SIG-M5 (cell line): ENCODE results near the gene TDRD10.

Experiments
- DNase-seq: peaks from one replicate; lab custom pipeline; 2025; lab: John Stamatoyannopoulos, UW

TDRD10 gene

DNA sequence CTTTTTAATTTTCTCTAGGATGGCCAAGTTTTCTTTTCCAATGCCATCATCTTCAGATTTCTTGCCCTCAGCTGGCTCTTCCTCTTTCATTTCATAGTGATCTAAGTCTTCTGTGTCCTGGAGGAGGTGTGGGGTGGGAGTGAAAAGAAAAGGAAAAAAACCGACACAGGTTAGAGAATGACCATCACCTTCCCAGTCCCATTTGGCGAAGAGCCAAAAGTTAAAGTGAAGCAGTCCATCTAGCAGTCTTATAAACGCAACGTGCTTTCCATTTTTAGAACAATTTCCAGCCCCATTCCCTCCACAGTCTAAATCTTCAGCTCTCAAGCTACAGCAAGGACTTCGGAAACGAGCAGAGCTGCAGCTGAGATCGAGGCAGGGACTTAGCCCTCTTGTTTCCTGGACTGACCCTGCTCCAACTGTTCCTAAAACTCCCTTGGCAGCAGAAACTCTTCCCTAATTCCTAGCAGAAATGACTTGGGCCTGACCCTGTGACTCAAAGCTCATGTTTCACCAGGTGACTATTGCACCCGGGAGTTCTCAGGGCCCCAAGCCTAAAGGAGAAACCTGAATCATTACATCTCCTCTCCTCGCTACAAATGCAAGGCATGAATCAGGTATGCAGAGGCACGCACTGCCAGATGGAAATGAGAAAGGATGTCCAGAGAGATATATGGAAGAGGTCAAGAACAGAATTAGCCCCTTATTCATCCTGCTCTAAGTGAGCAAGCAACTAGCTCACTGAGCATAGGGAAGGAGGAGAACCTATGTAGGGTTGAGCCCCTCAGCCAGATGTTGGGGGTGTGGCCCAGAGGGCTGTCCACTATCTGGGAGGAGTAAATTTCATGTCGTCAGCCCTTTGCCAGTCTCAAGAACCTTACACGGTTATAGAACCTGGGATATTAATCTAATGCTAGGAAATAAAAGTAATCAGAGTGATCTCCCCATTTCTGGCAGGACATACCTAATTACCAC lies 51.3 kb downstream of the TDRD10 start:
- DNase-seq = no peak

- DNase-seq = no peak
Measured at GRCh38 chr1:154556422-154556821, 54.4 kb downstream of the TDRD10 start.

DNA sequence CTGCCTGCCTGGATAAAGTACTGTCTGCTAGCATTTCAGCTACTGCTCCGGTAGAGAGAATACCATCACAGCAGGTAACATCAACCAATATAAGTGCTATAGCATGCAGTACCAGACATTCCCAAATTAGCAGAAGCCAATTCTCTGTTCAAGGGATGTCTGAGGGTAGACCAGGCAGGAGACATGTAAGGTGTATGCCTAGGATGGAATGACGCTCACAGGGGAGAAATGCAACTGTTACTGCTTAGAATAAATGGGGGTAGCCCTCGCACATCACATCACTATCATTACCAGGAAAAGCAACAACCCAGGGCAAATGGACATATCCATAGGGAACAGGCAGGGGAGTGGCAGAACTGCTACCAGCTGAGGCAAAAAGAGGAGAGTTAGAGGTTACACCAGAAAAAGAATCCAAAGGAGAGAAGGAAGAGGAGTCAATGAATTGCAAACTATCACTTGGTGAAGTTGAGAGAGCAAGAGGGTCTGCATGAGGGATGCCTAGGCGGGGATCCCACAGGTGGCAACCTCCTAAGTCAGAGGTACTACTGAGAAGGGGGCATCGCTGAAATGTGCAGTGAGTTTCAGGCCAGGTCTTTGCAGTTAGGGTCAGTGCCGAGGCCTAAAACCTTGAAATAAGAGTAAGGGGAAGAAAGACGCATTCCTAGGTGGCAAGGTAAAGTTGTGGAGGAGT lies 55.4 kb downstream of the TDRD10 start:
- no peak for DNase-seq

DNA sequence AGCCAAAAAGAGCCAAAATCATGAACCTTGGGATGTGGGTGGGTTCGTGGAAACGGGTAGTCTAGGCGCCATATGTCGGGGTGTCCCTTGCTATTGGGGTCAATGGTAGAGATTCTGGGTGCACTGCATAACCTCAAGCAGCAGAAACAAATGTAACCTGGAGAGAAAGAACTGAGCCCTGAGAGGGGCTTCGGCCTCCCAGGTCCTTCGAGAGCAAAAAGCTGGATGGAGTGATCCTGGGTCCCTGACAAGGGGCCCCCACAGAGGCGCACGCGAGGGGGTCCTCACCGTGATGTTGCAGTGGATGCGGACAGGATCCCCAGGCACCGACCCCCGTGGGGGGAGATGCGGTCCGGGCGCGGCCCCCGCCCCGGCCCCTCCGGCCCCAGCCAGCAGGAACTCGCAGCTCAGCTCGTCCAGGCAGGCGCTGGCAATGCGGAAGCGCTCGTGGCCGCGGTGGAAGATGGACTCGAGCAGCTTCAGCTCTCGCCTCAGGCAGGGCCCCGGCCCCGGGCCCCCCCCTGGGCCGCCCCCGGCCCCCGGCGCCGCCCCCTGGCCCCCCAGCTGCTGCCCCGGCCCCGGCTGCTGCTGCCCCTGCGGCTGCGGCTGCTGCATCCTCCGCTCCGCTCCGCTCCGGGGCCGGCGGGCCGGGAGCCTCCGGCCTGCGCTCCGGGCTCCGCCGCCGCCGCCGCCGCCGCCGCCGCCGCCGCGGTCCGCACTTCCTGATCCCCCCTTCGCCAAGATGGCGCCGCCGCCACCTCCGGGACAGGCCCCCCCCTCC lies 56.1 kb downstream of the TDRD10 start, which contains the start of gene UBE2Q1:
Gene UBE2Q1, minus strand, starts transcription at position 724 of the 781 bp plus-strand sequence. Its CDS starts 109 bp downstream, at position 615.
- DNase-seq = no peak

DNA sequence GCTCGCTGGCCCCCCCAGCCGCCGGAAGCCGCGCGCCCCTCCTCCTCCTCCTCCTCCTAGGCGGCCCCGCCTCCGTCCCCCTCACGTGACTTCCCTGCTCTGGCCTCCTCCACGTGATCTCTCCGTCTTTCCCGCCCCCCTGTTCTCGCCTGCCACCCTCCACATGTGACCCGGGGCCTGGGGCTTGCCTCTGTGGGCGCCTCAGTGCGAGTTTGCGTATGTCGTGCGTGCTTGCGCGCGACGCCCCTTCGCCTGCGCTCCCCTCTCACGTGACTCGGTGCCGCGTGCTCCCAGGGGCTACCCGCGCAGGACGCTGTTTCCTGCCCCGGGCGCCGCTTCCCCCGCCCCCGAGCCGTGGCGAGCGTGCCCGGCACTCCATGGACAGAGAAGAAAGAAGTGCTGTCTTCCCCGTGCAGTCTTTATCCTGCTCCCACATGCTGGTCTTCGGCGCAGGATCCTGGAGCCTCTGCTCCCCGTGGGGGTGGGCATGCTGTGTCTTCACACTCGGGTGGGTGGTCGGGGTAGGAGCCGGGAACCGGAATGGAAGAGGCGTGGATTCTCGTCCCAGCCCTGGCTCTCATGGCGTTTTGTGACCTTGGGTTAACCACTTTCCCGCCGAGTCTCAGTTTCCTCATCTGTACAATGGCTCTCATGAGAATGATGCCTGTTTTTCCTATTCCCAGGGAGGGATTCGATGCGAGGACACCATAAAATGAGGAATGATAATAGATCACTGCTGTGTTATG lies 56.9 kb downstream of the TDRD10 start:
- DNase-seq = peak; percentile 92

GRCh38 chr1:154559466-154560044 lies 57.5 kb downstream of the TDRD10 start:
- peak; percentile 70 for DNase-seq

DNA sequence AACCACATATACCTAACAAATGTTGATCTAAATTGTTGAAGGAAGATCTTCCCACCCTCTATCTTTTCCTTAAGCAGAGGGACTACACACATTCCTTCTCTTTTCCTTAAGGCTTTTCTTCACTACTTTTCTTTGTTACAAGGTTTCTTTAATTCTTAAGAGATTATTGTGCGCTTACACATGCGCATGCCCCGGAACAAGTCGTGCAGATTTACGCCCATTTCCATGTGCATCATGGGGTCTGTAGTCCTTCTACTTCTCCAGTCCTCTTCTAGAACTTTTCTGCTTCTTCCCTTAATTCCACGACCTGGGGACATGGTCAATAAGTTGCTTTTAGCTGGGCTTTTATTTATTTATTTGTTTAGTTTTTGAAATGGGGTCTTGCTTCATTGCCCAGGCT lies 63.9 kb downstream of the TDRD10 start:
- DNase-seq = no peak

GRCh38 chr1:154567386-154568156 lies 65.6 kb downstream of the TDRD10 start, which contains the start of gene CHRNB2:
Gene CHRNB2 (plus strand): TSS chr1:154567778. CDS start chr1:154568045, 267 bp downstream.
- no peak for DNase-seq

- no peak for DNase-seq
Measured at GRCh38 chr1:154568157-154568815, 66.3 kb downstream of the TDRD10 start.

GRCh38 chr1:154571244-154571963 lies 69.4 kb downstream of the TDRD10 start:
- no peak for DNase-seq

GRCh38 chr1:154571964-154572288 lies 69.9 kb downstream of the TDRD10 start:
- no peak for DNase-seq

DNA sequence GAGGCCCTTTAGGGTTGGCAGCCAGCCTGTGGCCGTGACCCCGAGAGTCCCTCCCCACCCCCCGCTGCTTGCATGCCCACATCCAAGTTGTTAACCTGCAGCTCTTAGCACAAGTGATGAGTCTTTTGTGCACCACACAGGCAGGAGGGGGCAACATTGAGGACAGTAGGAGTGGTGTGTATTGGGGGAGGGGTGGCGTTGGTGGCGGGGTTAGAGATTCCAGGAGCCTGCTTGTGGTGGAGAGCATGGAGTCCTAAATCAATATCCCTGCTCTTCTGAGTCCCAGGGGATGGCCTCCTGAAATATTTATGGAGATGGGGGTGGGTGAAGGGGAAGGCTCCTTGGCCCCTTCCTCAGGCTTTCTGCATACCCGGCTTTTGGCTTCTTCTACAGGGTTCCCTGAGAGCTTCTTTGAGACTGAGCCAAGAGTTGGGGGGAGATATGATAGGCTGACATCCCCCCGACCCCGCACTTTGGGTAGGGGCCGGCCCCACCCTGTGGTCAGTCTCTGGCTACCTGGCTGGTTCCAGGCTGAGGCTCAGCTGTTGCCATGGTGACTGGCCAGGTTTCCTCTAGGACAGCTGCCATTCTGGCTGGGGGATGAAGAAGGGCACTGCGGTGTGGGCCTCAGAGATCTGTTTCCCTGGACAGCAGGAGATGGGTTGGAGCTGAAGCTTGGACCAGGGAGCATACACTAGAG lies 70.6 kb downstream of the TDRD10 start:
- DNase-seq = no peak

GRCh38 chr1:154573168-154573510 lies 71.1 kb downstream of the TDRD10 start:
- DNase-seq = no peak

DNA sequence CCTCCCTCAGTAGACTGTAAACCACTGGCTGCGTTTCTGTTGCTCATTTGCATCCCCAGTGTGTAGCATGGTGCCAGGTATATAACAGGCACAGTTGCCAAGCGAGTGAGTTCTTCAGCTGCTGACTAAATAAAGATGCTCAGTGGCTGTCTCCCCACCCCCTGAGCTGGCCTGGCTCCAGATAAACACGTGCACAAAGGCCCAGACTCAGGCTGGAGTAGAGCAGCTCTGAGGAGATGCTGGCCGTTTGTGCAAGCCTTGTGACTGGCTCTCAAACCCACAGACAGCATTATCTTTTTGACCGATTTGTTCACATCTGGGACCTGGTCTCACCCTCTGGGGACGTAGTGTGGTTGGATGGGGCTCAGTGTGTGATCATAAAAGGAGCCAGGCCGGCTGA lies 72.7 kb downstream of the TDRD10 start:
- DNase-seq = no peak

DNA sequence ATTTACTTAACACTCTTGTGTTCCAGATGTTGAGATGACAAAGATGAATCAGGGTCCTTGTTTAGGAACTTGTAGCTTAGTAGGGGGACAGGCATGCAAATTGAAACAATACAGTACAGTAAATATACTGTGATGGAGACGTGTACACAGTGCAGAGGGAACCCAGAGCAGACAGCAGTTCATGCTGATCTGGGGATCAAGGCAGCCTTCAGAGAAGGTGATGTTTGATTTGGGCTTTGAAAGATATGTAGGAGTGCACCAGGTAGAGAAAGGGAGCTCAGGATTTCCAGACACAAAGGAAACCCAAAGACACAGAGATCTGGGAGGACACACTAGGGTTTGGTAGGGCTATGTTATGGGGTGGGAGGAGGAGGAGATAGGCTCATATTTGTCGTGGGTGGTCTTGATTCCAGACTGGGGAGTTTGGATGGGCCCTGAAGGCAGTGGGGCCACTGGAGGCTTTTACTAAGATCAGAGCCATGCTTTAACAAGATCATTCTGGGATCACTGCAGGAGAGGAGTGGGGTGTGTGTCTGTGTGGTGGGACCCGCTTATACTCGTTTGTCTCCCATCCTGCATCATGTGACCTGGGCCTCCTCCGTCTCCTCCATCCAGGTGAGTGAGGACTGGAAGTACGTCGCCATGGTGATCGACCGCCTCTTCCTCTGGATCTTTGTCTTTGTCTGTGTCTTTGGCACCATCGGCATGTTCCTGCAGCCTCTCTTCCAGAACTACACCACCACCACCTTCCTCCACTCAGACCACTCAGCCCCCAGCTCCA lies 73.3 kb downstream of the TDRD10 start:
- DNase-seq = no peak

DNA sequence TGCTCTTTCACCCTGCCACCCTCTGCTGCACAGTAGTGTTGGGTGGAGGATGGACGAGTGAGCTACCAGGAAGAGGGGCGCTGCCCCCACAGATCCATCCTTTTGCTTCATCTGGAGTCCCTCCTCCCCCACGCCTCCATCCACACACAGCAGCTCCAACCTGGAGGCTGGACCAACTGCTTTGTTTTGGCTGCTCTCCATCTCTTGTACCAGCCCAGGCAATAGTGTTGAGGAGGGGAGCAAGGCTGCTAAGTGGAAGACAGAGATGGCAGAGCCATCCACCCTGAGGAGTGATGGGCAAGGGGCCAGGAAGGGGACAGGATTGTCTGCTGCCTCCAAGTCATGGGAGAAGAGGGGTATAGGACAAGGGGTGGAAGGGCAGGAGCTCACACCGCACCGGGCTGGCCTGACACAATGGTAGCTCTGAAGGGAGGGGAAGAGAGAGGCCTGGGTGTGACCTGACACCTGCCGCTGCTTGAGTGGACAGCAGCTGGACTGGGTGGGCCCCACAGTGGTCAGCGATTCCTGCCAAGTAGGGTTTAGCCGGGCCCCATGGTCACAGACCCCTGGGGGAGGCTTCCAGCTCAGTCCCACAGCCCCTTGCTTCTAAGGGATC lies 74.0 kb downstream of the TDRD10 start:
- DNase-seq = no peak

DNA sequence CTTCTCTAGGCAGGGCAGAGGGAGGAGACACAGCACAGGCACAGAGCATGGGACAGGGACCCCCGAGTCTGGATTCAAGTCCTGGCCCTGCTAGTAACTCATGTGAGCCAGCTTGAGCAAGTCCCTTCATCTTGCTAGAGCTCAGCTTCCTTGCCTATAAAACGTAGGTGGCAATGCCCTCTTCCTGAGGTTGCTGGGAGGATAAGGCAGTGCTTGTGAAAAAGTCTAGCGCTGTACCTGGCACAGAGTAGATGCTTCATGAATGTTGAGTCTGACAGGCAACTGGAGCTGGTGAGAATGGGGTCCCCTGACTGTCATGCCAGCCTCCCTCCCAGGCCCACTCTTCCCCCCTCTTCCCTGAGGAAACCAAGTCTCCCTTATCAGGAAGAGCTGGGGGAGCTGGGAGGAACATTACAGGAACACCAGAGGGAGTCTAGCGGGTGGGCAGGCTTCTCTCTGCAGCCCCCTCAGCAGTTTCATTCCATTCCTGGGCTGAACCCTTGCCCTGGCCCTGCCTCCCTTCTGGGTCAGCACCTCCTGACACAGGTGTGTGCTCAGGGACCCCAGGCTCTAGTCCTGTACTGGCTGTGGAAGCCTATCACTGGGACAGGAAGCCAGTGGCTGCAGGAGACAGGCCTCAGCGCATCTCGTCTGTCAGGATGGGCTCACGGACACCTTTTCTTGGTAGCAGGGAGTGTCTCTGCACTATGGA lies 75.5 kb downstream of the TDRD10 start:
- no peak for DNase-seq
